Liver (tissue), 9 donors: Measurements from ENCODE around the gene ASZ1. TPM values are rescaled to one million over a fixed set of nuclear protein-coding genes. Genes with fewer than 3 reads are reported as not detected.

Experiments
- DNase-seq: peaks from one replicate; pipeline ENCODE4 v3.0.0-alpha.2; 2017; ENCODE audit warnings: low spot score
- H3K27ac ChIP-seq, 2 donors: one replicate each; pipeline ENCODE4 v1.7.0; 2013; ENCODE audit warnings: inconsistent platforms in 2 of 2, low read length in 2 of 2, control low read depth in 1 of 2, low read depth in 1 of 2, mild to moderate bottlenecking in 1 of 2
- H3K27me3 ChIP-seq, 4 donors: one replicate each; pipeline versions ENCODE4 v1.6.1 to v1.7.0; 2013; ENCODE audit warnings: low read length in 3 of 4, inconsistent platforms in 1 of 4, mild to moderate bottlenecking in 1 of 4, moderate library complexity in 1 of 4; ENCODE audit not compliant: control insufficient read depth in 4 of 4, insufficient read depth in 4 of 4
- H3K36me3 ChIP-seq, 4 donors: one replicate each; pipeline versions ENCODE4 v1.6.1 to v1.7.0; 2013; ENCODE audit warnings: low read length in 3 of 4, mild to moderate bottlenecking in 3 of 4, low read depth in 1 of 4, moderate library complexity in 1 of 4; ENCODE audit not compliant: control insufficient read depth in 4 of 4, insufficient read depth in 3 of 4
- H3K4me1 ChIP-seq, 4 donors: one replicate each; pipeline versions ENCODE4 v1.6.1 to v1.7.0; 2013; ENCODE audit warnings: low read length in 3 of 4, mild to moderate bottlenecking in 3 of 4, moderate library complexity in 1 of 4; ENCODE audit not compliant: control insufficient read depth in 4 of 4, insufficient read depth in 4 of 4
- H3K4me3 ChIP-seq, 3 donors: one replicate each; pipeline versions ENCODE4 v1.6.1 to v1.7.0; 2013; ENCODE audit warnings: low read length in 3 of 3, control low read depth in 1 of 3, low read depth in 1 of 3, mild to moderate bottlenecking in 1 of 3
- H3K9ac ChIP-seq, 2 donors: one replicate each; pipeline ENCODE4 v1.7.0; 2013; ENCODE audit warnings: low read length in 2 of 2, mild to moderate bottlenecking in 2 of 2, moderate library complexity in 2 of 2, control low read depth in 1 of 2, low read depth in 1 of 2
- H3K9me3 ChIP-seq, 4 donors: one replicate each; pipeline versions ENCODE4 v1.6.1 to v1.7.0; 2013; ENCODE audit warnings: low read length in 3 of 4; ENCODE audit not compliant: control insufficient read depth in 4 of 4
- ATF3 ChIP-seq: IDR thresholded peaks from 2 replicates; pipeline ENCODE4 v1.6.1; 2016; ENCODE audit warnings: antibody characterized with exemption
- CTCF ChIP-seq: fragments of 150-350 bp; IDR thresholded peaks from 2 replicates; pipeline ENCODE4 v1.5.1; 2017; ENCODE audit warnings: improper control_type of control experiment, low read depth, low read length; ENCODE audit not compliant: missing input control
- EGR1 ChIP-seq, 2 donors: IDR thresholded peaks; 2 replicates each; pipeline ENCODE4 v1.6.1; 2016 to 2018; ENCODE audit warnings: antibody characterized with exemption in 2 of 2, low read depth in 2 of 2
- FOXA1 ChIP-seq: IDR thresholded peaks from 2 replicates; pipeline ENCODE4 v1.6.1; 2016; ENCODE audit warnings: antibody characterized with exemption
- FOXA2 ChIP-seq: IDR thresholded peaks from 2 replicates; pipeline ENCODE4 v1.6.1; 2016; ENCODE audit warnings: antibody characterized with exemption
- GABPA ChIP-seq, 2 donors: IDR thresholded peaks in 1 of 2; conservative IDR thresholded peaks in 1 of 2; 2 replicates each; pipeline ENCODE4 v1.6.1; 2016; ENCODE audit warnings: antibody characterized with exemption in 2 of 2, mild to moderate bottlenecking in 1 of 2, moderate library complexity in 1 of 2
- HNF4A ChIP-seq, 2 donors: conservative IDR thresholded peaks; 2 replicates each; pipeline ENCODE4 v1.6.1; 2016; ENCODE audit warnings: antibody characterized with exemption in 2 of 2, mild to moderate bottlenecking in 2 of 2
- HNF4G ChIP-seq: IDR thresholded peaks from 2 replicates; pipeline ENCODE4 v1.6.1; 2016; ENCODE audit warnings: antibody characterized with exemption
- JUND ChIP-seq, 2 donors: IDR thresholded peaks; 2 replicates each; pipeline ENCODE4 v1.6.1; 2016; ENCODE audit warnings: antibody characterized with exemption in 2 of 2
- MAX ChIP-seq: IDR thresholded peaks from 2 replicates; pipeline ENCODE4 v1.6.1; 2016; ENCODE audit warnings: antibody characterized with exemption
- NR2F2 ChIP-seq: IDR thresholded peaks from 2 replicates; pipeline ENCODE4 v1.6.1; 2016; ENCODE audit warnings: antibody characterized with exemption
- RAD21 ChIP-seq, 2 donors: IDR thresholded peaks; 2 replicates each; pipeline ENCODE4 v1.6.1; 2016; ENCODE audit warnings: antibody characterized with exemption in 2 of 2, mild to moderate bottlenecking in 2 of 2
- REST ChIP-seq: IDR thresholded peaks from 2 replicates; pipeline ENCODE4 v1.6.1; 2016; ENCODE audit warnings: antibody characterized with exemption, mild to moderate bottlenecking
- RXRA ChIP-seq, 2 donors: IDR thresholded peaks; 2 replicates each; pipeline ENCODE4 v1.6.1; 2017 to 2018; ENCODE audit warnings: antibody characterized with exemption in 2 of 2, mild to moderate bottlenecking in 1 of 2
- SP1 ChIP-seq: IDR thresholded peaks from 2 replicates; pipeline ENCODE4 v1.6.1; 2018; ENCODE audit warnings: antibody characterized with exemption, mild to moderate bottlenecking
- TAF1 ChIP-seq: conservative IDR thresholded peaks from 2 replicates; pipeline ENCODE4 v1.6.1; 2016; ENCODE audit warnings: antibody characterized with exemption, mild to moderate bottlenecking
- ZBTB33 ChIP-seq: IDR thresholded peaks from 2 replicates; pipeline ENCODE4 v1.6.1; 2016; ENCODE audit warnings: antibody characterized with exemption
- WGBS: extraction: QIAGEN DNeasy Blood & Tissue Kit; methylation state at CpG from one replicate; pipeline ENCODE4 v1.1.7; 2013; 5-methylcytosine and 5-hydroxymethylcytosine counted together
- polyA plus RNA-seq, 2 donors: library from polyadenylated mRNA; stranded (reverse) in 1 of 2; unstranded in 1 of 2; fragments of 200-250 nt in 1 of 2; fragments of >200 nt in 1 of 2; fragmentation: Nextera tagmentation in 1 of 2; extraction: Ambion mirVana in 1 of 2; gene quantifications; one replicate each; pipeline versions ENCODE4 v1.2.1 to v1.2.3, GENCODE V29; 2013 to 2015
- total RNA-seq, 2 donors: library from RNA; depleted of rRNA; stranded (reverse); fragments of >200 nt; gene quantifications; one replicate each; pipeline ENCODE4 v1.2.3, GENCODE V29; 2014
- donor health status: healthy.
- donor health status: healthy.
- donor health status: healthy.
- donor health status: healthy.
- donor health status: healthy.

The ASZ1 gene
- total and polyA plus RNA-seq, 4 donors, result 0.08 TPM; not detected in 3

- H3K4me3 ChIP-seq, result no peak overlapping the region
- no peak for DNase-seq
- H3K9ac ChIP-seq, result no peak overlapping the region
- H3K9me3 ChIP-seq, result no peaks in the 10 kb centered on the region
- H3K36me3 ChIP-seq, result no peaks in the 10 kb centered on the region
- no peak for TF ChIP-seq JUND (IDR thresholded peaks at IDR 0.05)
- TF ChIP-seq NR2F2, result no peak
- TF ChIP-seq GABPA (IDR thresholded peaks at IDR 0.05 in 1 of 2, conservative IDR thresholded peaks at IDR 0.05 in 1 of 2), result no peak
- no peak for TF ChIP-seq SP1
- no peak for TF ChIP-seq RAD21 (IDR thresholded peaks at IDR 0.05)
- no peak for TF ChIP-seq TAF1
- TF ChIP-seq EGR1 (IDR thresholded peaks at IDR 0.05; ENCODE audit: low read depth in 2 of 2), result no peak
- no peak for TF ChIP-seq FOXA1
- no peak for TF ChIP-seq HNF4G
- no peak for TF ChIP-seq REST
- no peak for TF ChIP-seq CTCF
- no peaks in the 10 kb centered on the region for H3K27me3 ChIP-seq
- WGBS, result 69% methylated on average over 3 of the region's 3 CpGs
- H3K27ac ChIP-seq, result no peak overlapping the region
- no peaks in the 10 kb centered on the region for H3K4me1 ChIP-seq
Measured at GRCh38 chr7:117412946-117413559, 14.2 kb downstream of the ASZ1 start.

GRCh38 chr7:117412390-117412789 is 14.9 kb downstream of the ASZ1 start:
- Histone ChIP-seq H3K9ac (no peak overlapping the region), H3K36me3 (no peaks in the 10 kb centered on the region), H3K9me3 (no peaks in the 10 kb centered on the region), H3K4me3 (no peak overlapping the region), H3K27me3 (no peaks in the 10 kb centered on the region), H3K4me1 (no peaks in the 10 kb centered on the region), H3K27ac (no peak overlapping the region)
- no peak for DNase-seq
- WGBS, result 64% methylated on average over 1 of the region's 1 CpG
- no peak for TF ChIP-seq RXRA (IDR thresholded peaks at IDR 0.05)
- no peak for TF ChIP-seq FOXA2
- TF ChIP-seq HNF4G, result no peak
- no peak for TF ChIP-seq SP1
- no peak for TF ChIP-seq JUND (IDR thresholded peaks at IDR 0.05)
- TF ChIP-seq ATF3, result no peak
- no peak for TF ChIP-seq HNF4A (conservative IDR thresholded peaks at IDR 0.05)
- TF ChIP-seq ZBTB33, result no peak
- TF ChIP-seq REST, result no peak
- TF ChIP-seq GABPA (IDR thresholded peaks at IDR 0.05 in 1 of 2, conservative IDR thresholded peaks at IDR 0.05 in 1 of 2), result no peak
- TF ChIP-seq CTCF, result no peak
- no peak for TF ChIP-seq MAX
- no peak for TF ChIP-seq TAF1
- no peak for TF ChIP-seq EGR1 (IDR thresholded peaks at IDR 0.05; ENCODE audit: low read depth in 2 of 2)
- no peak for TF ChIP-seq FOXA1
- TF ChIP-seq NR2F2, result no peak
- no peak for TF ChIP-seq RAD21 (IDR thresholded peaks at IDR 0.05)
